Endothelial cell of umbilical vein (primary cell): ENCODE results near the gene ATXN7. TPM values are rescaled to one million over a fixed set of nuclear protein-coding genes. Genes with fewer than 3 reads are reported as not detected.

ENCODE experiments used
- BruUV-seq: library from RNA; stranded (reverse); fragments of 400-500 nt; replicated peaks from 2 replicates; lab custom pipeline; 2021; lab: Mats Ljungman, UMichigan
- CTCF ChIA-PET: fragments of 300-600, 350-600 bp; sonication (Branson Sonifier 250); formaldehyde crosslinking; loops from one replicate; lab custom pipeline; 2021; ENCODE audit warnings: antibody characterized with exemption, inconsistent platforms; lab: Charles Lee
- POLR2A ChIA-PET: fragments of 300-600, 350-600 bp; sonication (Branson Sonifier 250); formaldehyde crosslinking; loops from one replicate; lab custom pipeline; 2021; ENCODE audit warnings: antibody characterized with exemption, inconsistent platforms; lab: Charles Lee
- DNase-seq: peaks from one replicate; pipeline ENCODE4 v3.0.0-alpha.2; 2011; ENCODE audit warnings: low read depth, low spot score
- FAIRE-seq: peaks from 2 replicates; lab custom pipeline; 2011; peaks lifted over from hg19 to GRCh38; lab: Jason Lieb, UNC
- H2AFZ ChIP-seq: 2 replicates; pipeline ENCODE4 v1.6.0; 2012; ENCODE audit warnings: low read depth, low read length, control low read depth, inconsistent platforms
- H3K27ac ChIP-seq: 2 replicates; pipeline ENCODE4 v1.5.1; 2011; ENCODE audit warnings: low read depth, mild to moderate bottlenecking, control low read depth, low read length, moderate library complexity; ENCODE audit not compliant: insufficient read depth
- H3K27me3 ChIP-seq, 2 experiments: 2 replicates each; pipeline versions ENCODE4 v1.6.0 to v1.6.1; 2011; ENCODE audit warnings: low read length in 2 of 2, mixed read lengths in 1 of 2; ENCODE audit not compliant: control insufficient read depth in 2 of 2, insufficient read depth in 2 of 2
- H3K36me3 ChIP-seq, 2 experiments: 2 replicates in 1 of 2; 3 replicates in 1 of 2; pipeline ENCODE4 v1.5.1; 2011; ENCODE audit warnings: low read length in 2 of 2, mild to moderate bottlenecking in 1 of 2, moderate library complexity in 1 of 2; ENCODE audit not compliant: control insufficient read depth in 2 of 2, insufficient read depth in 2 of 2; ENCODE audit errors: extremely low read depth in 1 of 2
- H3K4me1 ChIP-seq: 3 replicates; pipeline ENCODE4 v1.5.1; 2011; ENCODE audit warnings: mild to moderate bottlenecking, low read length; ENCODE audit not compliant: control insufficient read depth, insufficient read depth; ENCODE audit errors: extremely low read depth
- H3K4me2 ChIP-seq: 2 replicates; pipeline ENCODE4 v1.6.1; 2011; ENCODE audit warnings: low read length, control low read depth, mixed read lengths; ENCODE audit not compliant: insufficient read depth
- H3K4me3 ChIP-seq, 3 experiments: fragments of 200-600 bp in 1 of 3; sonication (generic), shearing (Covaris generic) in 1 of 3; replicated peaks in 1 of 3; 2 replicates each; pipeline ENCODE4 v1.5.1; 2011 to 2016; ENCODE audit warnings: control low read depth in 3 of 3, low read length in 3 of 3, mild to moderate bottlenecking in 2 of 3, inconsistent platforms in 1 of 3, low read depth in 1 of 3, moderate library complexity in 1 of 3; ENCODE audit not compliant: insufficient read depth in 1 of 3
- H3K79me2 ChIP-seq: 2 replicates; pipeline ENCODE4 v1.6.0; 2012; ENCODE audit warnings: low read length, inconsistent platforms; ENCODE audit not compliant: control insufficient read depth, insufficient read depth
- H3K9ac ChIP-seq: replicated peaks from 2 replicates; pipeline ENCODE3; 2011; ENCODE audit warnings: low read length, control low read depth; ENCODE audit not compliant: insufficient read depth; ENCODE audit errors: extremely low read depth
- H3K9me1 ChIP-seq: replicated peaks from 3 replicates; pipeline ENCODE4 v1.6.0; 2011; ENCODE audit warnings: mild to moderate bottlenecking, low read length; ENCODE audit not compliant: control insufficient read depth, insufficient read depth; ENCODE audit errors: extremely low read depth
- H3K9me3 ChIP-seq: replicated peaks from 2 replicates; pipeline ENCODE4 v1.5.1; 2012; ENCODE audit warnings: low read length, inconsistent platforms; ENCODE audit not compliant: control insufficient read depth, insufficient read depth
- H4K20me1 ChIP-seq: replicated peaks from 2 replicates; pipeline ENCODE3; 2011; ENCODE audit warnings: mild to moderate bottlenecking, low read length; ENCODE audit not compliant: control insufficient read depth, insufficient read depth; ENCODE audit errors: extremely low read depth
- EZH2 ChIP-seq: IDR thresholded peaks from 2 replicates; pipeline ENCODE4 v1.6.1; 2012; ENCODE audit warnings: borderline replicate concordance, low read depth, mild to moderate bottlenecking, moderate library complexity, low read length, inconsistent platforms; ENCODE audit not compliant: severe bottlenecking
- FOS ChIP-seq: IDR thresholded peaks from 2 replicates; pipeline ENCODE4 v1.6.1; 2011; ENCODE audit warnings: mild to moderate bottlenecking, low read length, moderate library complexity, borderline replicate concordance; ENCODE audit not compliant: insufficient read depth
- GATA2 ChIP-seq: IDR thresholded peaks from 2 replicates; pipeline ENCODE4 v1.7.0; 2011; ENCODE audit warnings: low read depth, mild to moderate bottlenecking, moderate library complexity, mixed read lengths, low read length; ENCODE audit not compliant: insufficient read length, insufficient read depth
- JUN ChIP-seq: IDR thresholded peaks from 2 replicates; pipeline ENCODE4 v1.6.1; 2011; ENCODE audit warnings: borderline replicate concordance, low read depth; ENCODE audit not compliant: insufficient read length, insufficient read depth
- MYC ChIP-seq: IDR thresholded peaks from one replicate; pipeline ENCODE4 v1.6.1; 2011; ENCODE audit warnings: mild to moderate bottlenecking, low read depth, low read length
- POLR2A ChIP-seq: IDR thresholded peaks from 2 replicates; pipeline ENCODE4 v1.6.1; 2012; ENCODE audit warnings: low read depth, mild to moderate bottlenecking, control low read depth, low read length
- POLR2AphosphoS5 ChIP-seq: IDR thresholded peaks from 2 replicates; pipeline ENCODE4 v1.6.1; 2012; ENCODE audit warnings: low read depth, mild to moderate bottlenecking, control low read depth, low read length, moderate library complexity; ENCODE audit not compliant: insufficient read depth
- dilution Hi-C: fragments of 300-500 bp; cut with MboI; formaldehyde crosslinking; loops from one replicate; pipeline ENCODE4 v1.15.0; 2019; ENCODE audit warnings: low sequenced_read_pairs; ENCODE audit not compliant: extremely low pct_ligation_motif_present
- intact Hi-C: fragments of 100-400 bp; cut with micrococcal nuclease; formaldehyde crosslinking; loops from one replicate; pipeline ENCODE4 v1.10.0; 2022
- polyA plus RNA-seq, 4 experiments: library from polyadenylated mRNA; depleted of rRNA in 3 of 4; stranded (reverse) in 3 of 4; unstranded in 1 of 4; fragments of >200 nt; gene quantifications; 2 replicates each; pipeline versions ENCODE4 v1.2.1 to v1.2.3, GENCODE V29; 2011 to 2012; ENCODE audit warnings: missing spikeins in 1 of 4
- total RNA-seq: library from RNA; stranded (reverse); gene quantifications from 2 replicates; pipeline ENCODE4 v1.2.3, GENCODE V29; 2021
- TF ChIP-seq, protein P1 (sequence below): IDR thresholded peaks from 2 replicates; pipeline ENCODE4 v1.6.1; 2011; ENCODE audit not compliant: insufficient read depth, insufficient read length
- TF ChIP-seq, protein P2 (sequence below), 2 donors: IDR thresholded peaks; 1 replicate in 1 of 2; 2 replicates in 1 of 2; pipeline ENCODE4 v1.5.1; 2011; ENCODE audit warnings: low read length in 2 of 2, mild to moderate bottlenecking in 2 of 2, moderate library complexity in 2 of 2, control low read depth in 1 of 2, inconsistent platforms in 1 of 2, low read depth in 1 of 2; ENCODE audit not compliant: insufficient read depth in 1 of 2; ENCODE audit errors: extremely low read depth in 1 of 2

Gene ATXN7
- total and polyA plus RNA-seq, 2 donors (not counting 3 experiments of a cell fraction or from before 2014, with no cell fraction given) = 21.2 to 34.7 TPM

DNA sequence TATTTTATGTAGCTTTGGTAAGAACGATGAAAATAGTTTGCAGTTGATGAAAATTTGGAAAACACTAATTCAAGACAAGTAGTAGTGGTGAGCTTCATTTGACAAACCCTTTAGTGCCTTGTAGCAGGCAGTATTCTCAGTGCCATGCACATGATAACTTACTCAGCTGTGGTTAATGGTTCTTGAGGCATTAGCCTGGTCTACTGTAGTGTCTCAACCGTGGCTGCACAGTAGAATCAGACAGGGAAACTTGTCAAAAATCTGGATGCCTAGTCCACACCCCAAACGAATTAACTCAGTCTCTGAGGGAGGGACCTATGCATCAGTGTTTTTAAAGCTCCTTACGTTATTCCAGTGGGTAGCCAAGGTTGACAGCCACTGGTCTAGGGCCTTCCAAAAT is 114.2 kb downstream of the ATXN7 start:
- Histone ChIP-seq H4K20me1 (no peaks in the 10 kb centered on the region), H3K27ac (no peak overlapping the region), H3K79me2 (peaks cover 22% of the 10 kb centered on the region), H3K4me2 (no peak overlapping the region), H3K4me1 (no peaks in the 10 kb centered on the region), H3K9me1 (no peaks in the 10 kb centered on the region), H2AFZ (no peak overlapping the region), H3K9me3 (no peaks in the 10 kb centered on the region), H3K36me3 (peaks cover 6 to 13% of the 10 kb centered on the region in 2 experiments), H3K4me3 (no peak overlapping the region), H3K27me3 (no peaks in the 10 kb centered on the region), H3K9ac (no peak overlapping the region)
- TF ChIP-seq, protein P1, sequence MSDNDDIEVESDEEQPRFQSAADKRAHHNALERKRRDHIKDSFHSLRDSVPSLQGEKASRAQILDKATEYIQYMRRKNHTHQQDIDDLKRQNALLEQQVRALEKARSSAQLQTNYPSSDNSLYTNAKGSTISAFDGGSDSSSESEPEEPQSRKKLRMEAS = no peak
- TF ChIP-seq JUN (no peak), EZH2 (no peak), FOS (no peak), POLR2A (no peak), MYC (no peak), POLR2AphosphoS5 (no peak), GATA2 (no peak)
- TF ChIP-seq, protein P2, sequence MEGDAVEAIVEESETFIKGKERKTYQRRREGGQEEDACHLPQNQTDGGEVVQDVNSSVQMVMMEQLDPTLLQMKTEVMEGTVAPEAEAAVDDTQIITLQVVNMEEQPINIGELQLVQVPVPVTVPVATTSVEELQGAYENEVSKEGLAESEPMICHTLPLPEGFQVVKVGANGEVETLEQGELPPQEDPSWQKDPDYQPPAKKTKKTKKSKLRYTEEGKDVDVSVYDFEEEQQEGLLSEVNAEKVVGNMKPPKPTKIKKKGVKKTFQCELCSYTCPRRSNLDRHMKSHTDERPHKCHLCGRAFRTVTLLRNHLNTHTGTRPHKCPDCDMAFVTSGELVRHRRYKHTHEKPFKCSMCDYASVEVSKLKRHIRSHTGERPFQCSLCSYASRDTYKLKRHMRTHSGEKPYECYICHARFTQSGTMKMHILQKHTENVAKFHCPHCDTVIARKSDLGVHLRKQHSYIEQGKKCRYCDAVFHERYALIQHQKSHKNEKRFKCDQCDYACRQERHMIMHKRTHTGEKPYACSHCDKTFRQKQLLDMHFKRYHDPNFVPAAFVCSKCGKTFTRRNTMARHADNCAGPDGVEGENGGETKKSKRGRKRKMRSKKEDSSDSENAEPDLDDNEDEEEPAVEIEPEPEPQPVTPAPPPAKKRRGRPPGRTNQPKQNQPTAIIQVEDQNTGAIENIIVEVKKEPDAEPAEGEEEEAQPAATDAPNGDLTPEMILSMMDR (IDR thresholded peaks at IDR 0.05; ENCODE audit: extremely low read depth in 1 of 2, insufficient read depth in 1 of 2, low read depth in 1 of 2, low read length in 2 of 2) = no peak
- no peak for DNase-seq
- dilution Hi-C loops = no loop called here
- no peak for FAIRE-seq
- no TSS peak for BruUV-seq
- ChIA-PET POLR2A (no interaction called here), CTCF (interaction anchor here (0.7 to 5.0 kb wide), 4 partner anchors 9 to 17 kb away, joined by 3 to 23 read pairs (median 6); no protein-coding TSS in a partner anchor)
- intact Hi-C loops = no loop called here
